Measurements from ENCODE around the gene TMEM69.

GRCh38 chr1:45674478-45674877 lies 13.5 kb upstream of the TMEM69 start:
- TF ChIP-seq CTCF (IDR thresholded peaks at IDR 0.05) (no peak), POLR2A (IDR thresholded peaks at IDR 0.05) (no peak), POLR2AphosphoS5 (IDR thresholded peaks at IDR 0.05) (no peak)

Data from upper lobe of left lung (tissue), 4 donors.